ENCODE data around the gene BSCL2.
A peak's percentile ranks its signal among the peaks of the same experiment; 100 is the strongest.

BSCL2 gene

DNA sequence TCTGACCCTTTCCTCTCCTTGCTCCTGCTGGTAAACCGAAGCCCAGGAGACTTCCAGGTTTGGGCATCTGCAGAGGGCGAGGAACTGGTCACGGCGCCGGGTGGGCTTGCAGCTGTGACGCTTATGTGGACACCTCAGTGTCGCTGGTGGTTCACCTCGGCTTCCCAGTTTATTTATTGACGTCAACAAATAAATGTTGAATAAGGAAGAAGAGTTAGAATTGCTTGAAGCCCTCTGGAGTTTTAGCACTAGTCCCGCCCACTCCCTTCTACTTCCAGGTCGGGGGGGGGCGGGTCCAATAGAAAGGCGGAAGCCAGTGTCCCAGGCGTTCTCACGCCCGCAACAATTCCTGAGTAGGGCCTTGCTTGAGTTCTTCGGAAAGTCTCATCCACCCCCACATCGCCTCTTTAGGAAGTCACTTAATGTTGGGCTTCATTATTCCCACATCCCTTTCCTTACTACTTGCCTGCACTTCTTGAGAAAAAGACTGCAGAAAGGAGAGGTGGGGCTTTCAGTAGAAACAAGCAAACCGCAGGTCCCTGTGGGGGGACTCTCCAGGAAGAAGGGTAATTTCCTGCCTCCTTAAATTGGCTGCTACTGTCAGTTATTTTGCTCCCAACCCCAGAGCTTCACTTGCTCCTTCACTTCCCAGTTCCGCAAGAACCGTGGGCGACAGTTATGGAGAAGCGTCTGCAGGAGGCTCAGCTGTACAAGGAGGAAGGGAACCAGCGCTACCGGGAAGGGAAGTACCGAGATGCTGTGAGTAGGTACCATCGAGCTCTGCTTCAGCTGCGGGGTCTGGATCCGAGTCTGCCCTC is 21.2 kb upstream of the BSCL2 start, which contains the start of gene TTC9C:
TTC9C (plus strand) TSS at position 316 of the 818 bp plus-strand sequence; CDS start at position 679, 363 bp downstream.
- H3K36me3 ChIP-seq (ENCODE audit: insufficient read depth, low read length) = peaks cover 14% of the 10 kb centered on the region; the same call in 1 of the 2 replicates

DNA sequence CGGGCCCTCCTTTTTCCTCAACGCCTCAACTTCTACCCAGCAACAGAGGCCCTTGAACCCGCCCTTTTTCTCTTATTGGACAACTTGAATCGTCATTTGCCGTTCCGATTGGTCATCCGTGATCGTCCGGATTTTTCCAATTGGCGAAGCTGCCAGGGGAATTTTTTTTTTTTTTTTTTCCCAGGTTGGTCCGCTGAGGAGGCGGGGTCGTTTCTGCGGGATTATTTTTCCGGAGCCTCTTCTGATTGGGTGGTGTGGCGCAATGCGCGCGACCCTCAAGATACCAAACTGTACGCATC is 20.6 kb upstream of the BSCL2 start:
- Histone ChIP-seq H3K9me3 (ENCODE audit: insufficient read depth, low read depth, low read length) (no peaks in the 10 kb centered on the region), H3K4me2 (ENCODE audit: low read depth, low read length, poor library complexity, severe bottlenecking) (peak overlapping the region; percentile 81), H3K27me3 (ENCODE audit: insufficient read depth, low read length, poor library complexity, severe bottlenecking) (no peaks in the 10 kb centered on the region), H2AFZ (ENCODE audit: low read length) (peak overlapping the region; percentile 88), H3K9ac (ENCODE audit: low read depth, low read length, poor library complexity, severe bottlenecking) (peak overlapping the region; percentile 98), H3K79me2 (ENCODE audit: insufficient read depth, low read length) (peaks cover 78% of the 10 kb centered on the region), H3K36me3 (ENCODE audit: insufficient read depth, low read length) (peaks cover 20% of the 10 kb centered on the region; the same call in 1 of the 2 replicates), H3K4me1 (ENCODE audit: insufficient read depth, low read length, poor library complexity, severe bottlenecking) (peaks cover 29% of the 10 kb centered on the region), H3K9me2 (replicated peaks; ENCODE audit: low read depth, low read length) (no peaks in the 10 kb centered on the region), H4K20me1 (ENCODE audit: insufficient read depth, low read length, poor library complexity, severe bottlenecking) (peaks cover 57% of the 10 kb centered on the region), H3F3A (ENCODE audit: low read depth) (peaks cover 3% of the 10 kb centered on the region), H3K4me3 (ENCODE audit: low read length, poor library complexity, severe bottlenecking) (peak overlapping the region; percentile 92)
- TF ChIP-seq, protein P1, sequence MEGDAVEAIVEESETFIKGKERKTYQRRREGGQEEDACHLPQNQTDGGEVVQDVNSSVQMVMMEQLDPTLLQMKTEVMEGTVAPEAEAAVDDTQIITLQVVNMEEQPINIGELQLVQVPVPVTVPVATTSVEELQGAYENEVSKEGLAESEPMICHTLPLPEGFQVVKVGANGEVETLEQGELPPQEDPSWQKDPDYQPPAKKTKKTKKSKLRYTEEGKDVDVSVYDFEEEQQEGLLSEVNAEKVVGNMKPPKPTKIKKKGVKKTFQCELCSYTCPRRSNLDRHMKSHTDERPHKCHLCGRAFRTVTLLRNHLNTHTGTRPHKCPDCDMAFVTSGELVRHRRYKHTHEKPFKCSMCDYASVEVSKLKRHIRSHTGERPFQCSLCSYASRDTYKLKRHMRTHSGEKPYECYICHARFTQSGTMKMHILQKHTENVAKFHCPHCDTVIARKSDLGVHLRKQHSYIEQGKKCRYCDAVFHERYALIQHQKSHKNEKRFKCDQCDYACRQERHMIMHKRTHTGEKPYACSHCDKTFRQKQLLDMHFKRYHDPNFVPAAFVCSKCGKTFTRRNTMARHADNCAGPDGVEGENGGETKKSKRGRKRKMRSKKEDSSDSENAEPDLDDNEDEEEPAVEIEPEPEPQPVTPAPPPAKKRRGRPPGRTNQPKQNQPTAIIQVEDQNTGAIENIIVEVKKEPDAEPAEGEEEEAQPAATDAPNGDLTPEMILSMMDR (conservative IDR thresholded peaks at IDR 0.05; ENCODE audit: low read length) = no peak
- no peak for TF ChIP-seq EZH2phosphoT487 (IDR thresholded peaks at IDR 0.05; ENCODE audit: borderline replicate concordance)

More for the DNA sequence above, 21.2 kb upstream of the BSCL2 start, which contains the start of gene TTC9C:
- H3K4me1 ChIP-seq (ENCODE audit: insufficient read depth, low read length, poor library complexity, severe bottlenecking) = peaks cover 27% of the 10 kb centered on the region
- H3K9me2 ChIP-seq (replicated peaks; ENCODE audit: low read depth, low read length) = no peaks in the 10 kb centered on the region
- H3K79me2 ChIP-seq (ENCODE audit: insufficient read depth, low read length) = peaks cover 78% of the 10 kb centered on the region
- H2AFZ ChIP-seq (ENCODE audit: low read length) = peak within 1 kb of the TSS; percentile 88
- H4K20me1 ChIP-seq (ENCODE audit: insufficient read depth, low read length, poor library complexity, severe bottlenecking) = peaks cover 56% of the 10 kb centered on the region
- no peaks in the 10 kb centered on the region for H3K9me3 ChIP-seq (ENCODE audit: insufficient read depth, low read depth, low read length)
- peak within 1 kb of the TSS; percentile 98 for H3K9ac ChIP-seq (ENCODE audit: low read depth, low read length, poor library complexity, severe bottlenecking)
- peak within 1 kb of the TSS; percentile 81 for H3K4me2 ChIP-seq (ENCODE audit: low read depth, low read length, poor library complexity, severe bottlenecking)
- TF ChIP-seq EZH2phosphoT487 (IDR thresholded peaks at IDR 0.05; ENCODE audit: borderline replicate concordance) = no peak
- TF ChIP-seq, protein P1 (conservative IDR thresholded peaks at IDR 0.05; ENCODE audit: low read length) = no peak
- H3K27me3 ChIP-seq (ENCODE audit: insufficient read depth, low read length, poor library complexity, severe bottlenecking) = no peaks in the 10 kb centered on the region
- H3K4me3 ChIP-seq (ENCODE audit: low read length, poor library complexity, severe bottlenecking) = peak within 1 kb of the TSS; percentile 92
- H3F3A ChIP-seq (ENCODE audit: low read depth) = peaks cover 3% of the 10 kb centered on the region

DNA sequence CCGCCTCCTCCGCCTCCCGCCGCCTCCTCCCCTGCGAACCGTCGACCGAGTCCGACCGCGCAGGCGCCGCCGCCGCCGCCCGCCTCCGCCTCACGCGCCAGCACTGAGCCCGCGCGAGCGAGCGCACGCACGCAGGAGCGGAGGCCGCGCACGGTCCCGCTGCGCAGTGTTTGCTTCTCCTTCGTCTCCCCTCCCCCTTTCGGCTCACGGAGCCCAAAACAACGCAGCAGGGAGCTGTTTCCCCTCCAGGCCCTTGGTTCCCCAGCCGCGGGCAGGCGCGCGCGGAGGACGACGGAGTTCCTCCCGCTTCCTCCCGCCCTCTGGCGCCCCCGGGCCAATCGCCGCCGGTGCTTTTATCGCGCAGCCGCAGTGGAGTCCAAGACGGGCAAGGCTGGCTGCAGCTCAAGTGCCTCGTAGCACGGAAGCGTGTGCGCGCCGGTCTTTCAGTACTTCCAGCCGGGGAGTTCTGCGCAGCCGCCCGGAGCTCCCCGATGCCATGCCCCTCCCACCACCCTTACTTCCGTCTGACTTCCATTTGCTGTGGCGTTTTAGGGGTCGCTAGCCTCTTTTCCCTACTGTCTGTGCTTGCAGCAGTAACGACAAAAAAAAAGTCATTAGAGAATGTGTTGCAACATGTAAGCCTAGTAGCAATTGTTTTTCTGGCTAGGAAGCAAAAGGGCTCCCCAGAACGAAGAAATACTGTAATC is 20.1 kb upstream of the BSCL2 start, which contains the start of gene HNRNPUL2:
HNRNPUL2 (minus strand) TSS at position 293 of the 707 bp plus-strand sequence. CDS start 301 bp downstream, outside the sequence.
- TF ChIP-seq EZH2phosphoT487 (IDR thresholded peaks at IDR 0.05; ENCODE audit: borderline replicate concordance) = no peak
- TF ChIP-seq, protein P1 (conservative IDR thresholded peaks at IDR 0.05; ENCODE audit: low read length) = no peak
- Histone ChIP-seq H3K9me3 (ENCODE audit: insufficient read depth, low read depth, low read length) (no peaks in the 10 kb centered on the region), H3K36me3 (ENCODE audit: insufficient read depth, low read length) (peaks cover 25% of the 10 kb centered on the region; the same call in 1 of the 2 replicates), H3F3A (ENCODE audit: low read depth) (peaks cover 3% of the 10 kb centered on the region), H3K27me3 (ENCODE audit: insufficient read depth, low read length, poor library complexity, severe bottlenecking) (no peaks in the 10 kb centered on the region), H2AFZ (ENCODE audit: low read length) (peak within 1 kb of the TSS; percentile 88), H3K4me1 (ENCODE audit: insufficient read depth, low read length, poor library complexity, severe bottlenecking) (peaks cover 34% of the 10 kb centered on the region), H3K4me3 (ENCODE audit: low read length, poor library complexity, severe bottlenecking) (peak within 1 kb of the TSS; percentile 92), H3K4me2 (ENCODE audit: low read depth, low read length, poor library complexity, severe bottlenecking) (peak within 1 kb of the TSS; percentile 98), H3K79me2 (ENCODE audit: insufficient read depth, low read length) (peaks cover 79% of the 10 kb centered on the region), H4K20me1 (ENCODE audit: insufficient read depth, low read length, poor library complexity, severe bottlenecking) (peaks cover 62% of the 10 kb centered on the region), H3K9ac (ENCODE audit: low read depth, low read length, poor library complexity, severe bottlenecking) (peak within 1 kb of the TSS; percentile 98), H3K9me2 (replicated peaks; ENCODE audit: low read depth, low read length) (no peaks in the 10 kb centered on the region)
